Measurements from ENCODE around the gene CCDC92.

The CCDC92 gene

DNA sequence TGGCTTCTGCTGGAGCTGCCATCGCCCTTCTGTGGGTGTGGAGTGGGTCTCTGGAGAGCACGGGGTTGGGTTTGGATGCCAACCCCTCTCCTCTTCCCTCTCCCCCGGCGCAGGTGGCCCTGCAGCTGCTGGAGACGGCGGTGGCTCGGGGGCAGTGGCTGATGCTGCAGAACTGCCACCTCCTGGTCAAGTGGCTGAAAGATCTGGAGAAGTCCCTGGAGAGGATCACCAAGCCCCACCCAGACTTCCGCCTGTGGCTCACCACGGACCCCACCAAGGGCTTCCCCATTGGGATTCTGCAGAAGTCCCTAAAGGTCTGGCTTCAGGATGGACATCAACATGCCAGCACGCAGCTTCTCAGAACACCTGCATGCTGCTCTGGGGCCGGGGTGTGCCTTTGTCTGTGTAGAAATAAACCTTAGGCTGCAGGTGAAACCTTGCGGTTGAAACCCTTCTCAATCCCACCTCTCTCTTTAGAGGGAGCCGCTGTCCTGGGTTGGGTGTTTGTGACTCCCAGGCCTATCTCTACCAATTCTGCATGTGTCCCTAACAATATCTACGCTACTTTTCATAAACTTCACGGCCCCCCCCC, 44.3 kb downstream of the CCDC92 start:
- TF ChIP-seq, protein P1, sequence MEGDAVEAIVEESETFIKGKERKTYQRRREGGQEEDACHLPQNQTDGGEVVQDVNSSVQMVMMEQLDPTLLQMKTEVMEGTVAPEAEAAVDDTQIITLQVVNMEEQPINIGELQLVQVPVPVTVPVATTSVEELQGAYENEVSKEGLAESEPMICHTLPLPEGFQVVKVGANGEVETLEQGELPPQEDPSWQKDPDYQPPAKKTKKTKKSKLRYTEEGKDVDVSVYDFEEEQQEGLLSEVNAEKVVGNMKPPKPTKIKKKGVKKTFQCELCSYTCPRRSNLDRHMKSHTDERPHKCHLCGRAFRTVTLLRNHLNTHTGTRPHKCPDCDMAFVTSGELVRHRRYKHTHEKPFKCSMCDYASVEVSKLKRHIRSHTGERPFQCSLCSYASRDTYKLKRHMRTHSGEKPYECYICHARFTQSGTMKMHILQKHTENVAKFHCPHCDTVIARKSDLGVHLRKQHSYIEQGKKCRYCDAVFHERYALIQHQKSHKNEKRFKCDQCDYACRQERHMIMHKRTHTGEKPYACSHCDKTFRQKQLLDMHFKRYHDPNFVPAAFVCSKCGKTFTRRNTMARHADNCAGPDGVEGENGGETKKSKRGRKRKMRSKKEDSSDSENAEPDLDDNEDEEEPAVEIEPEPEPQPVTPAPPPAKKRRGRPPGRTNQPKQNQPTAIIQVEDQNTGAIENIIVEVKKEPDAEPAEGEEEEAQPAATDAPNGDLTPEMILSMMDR (conservative IDR thresholded peaks at IDR 0.05; ENCODE audit: low read length): no peak
- no peak for DNase-seq (ENCODE audit: low read depth)
- H3K4me3 ChIP-seq (ENCODE audit: low read length): no peak overlapping the region

DNA sequence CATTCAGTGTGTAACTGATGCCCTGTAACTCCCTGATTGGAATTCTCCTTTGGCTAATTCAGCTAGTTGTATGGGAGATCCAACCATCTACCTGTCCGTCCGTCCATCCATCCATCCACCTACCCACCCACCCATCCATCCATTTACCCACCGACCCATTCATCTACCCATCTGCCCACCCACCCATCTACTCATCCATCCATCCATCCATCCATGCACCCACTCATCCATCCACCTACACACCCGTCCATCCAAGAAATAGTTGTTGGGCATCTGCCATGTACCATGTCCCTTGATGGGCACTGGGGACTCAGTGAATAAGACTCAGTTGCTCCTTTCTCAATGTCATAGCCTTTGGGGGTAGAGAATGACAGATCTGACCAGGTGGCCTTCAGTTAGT, 48.1 kb downstream of the CCDC92 start:
- no peak for DNase-seq (ENCODE audit: low read depth)
- no peak overlapping the region for H3K4me3 ChIP-seq (ENCODE audit: low read length)
- TF ChIP-seq, protein P1 (conservative IDR thresholded peaks at IDR 0.05; ENCODE audit: low read length): no peak

DNA sequence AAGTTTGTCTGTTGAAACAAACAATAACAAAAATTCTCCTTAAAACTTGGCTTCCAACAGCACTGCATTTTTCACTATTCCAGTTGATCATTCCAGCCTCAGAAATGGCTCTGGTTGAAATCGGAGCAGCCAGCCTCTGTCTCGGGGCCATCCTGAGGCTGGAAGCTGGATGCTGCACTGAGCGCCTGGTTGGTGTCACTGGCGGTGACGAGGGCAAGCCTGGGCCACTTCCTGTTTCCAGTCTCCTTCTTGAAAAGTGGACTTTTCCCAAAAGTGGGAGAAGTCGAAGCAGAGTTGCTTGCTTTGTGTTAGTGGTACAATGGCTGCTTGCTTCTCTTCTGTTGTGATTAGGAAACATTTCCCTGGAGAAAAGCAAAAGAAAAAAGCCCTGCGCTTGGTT, 48.7 kb downstream of the CCDC92 start:
- TF ChIP-seq, protein P1 (conservative IDR thresholded peaks at IDR 0.05; ENCODE audit: low read length): no peak
- no peak overlapping the region for H3K4me3 ChIP-seq (ENCODE audit: low read length)
- DNase-seq (ENCODE audit: low read depth): no peak

DNA sequence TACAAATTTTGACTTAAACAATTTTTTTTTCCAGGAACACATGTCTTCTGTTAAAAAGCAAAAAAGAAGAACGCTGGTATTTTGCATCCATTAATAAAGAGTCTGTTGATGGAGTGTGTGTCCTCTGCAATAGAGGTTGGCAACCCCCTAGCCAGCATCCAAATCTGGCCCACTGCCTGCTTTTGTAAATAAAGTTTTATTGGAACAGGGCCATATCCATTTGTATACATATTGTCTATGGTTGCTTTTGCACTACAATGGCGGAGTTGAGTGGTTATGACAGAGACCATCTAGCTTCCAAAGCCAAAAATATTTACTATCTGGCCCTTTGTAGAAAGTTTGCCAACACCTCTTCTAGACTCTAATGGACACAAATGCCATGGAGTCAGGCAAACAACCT, 49.6 kb downstream of the CCDC92 start:
- TF ChIP-seq, protein P1 (conservative IDR thresholded peaks at IDR 0.05; ENCODE audit: low read length): no peak
- no peak overlapping the region for H3K4me3 ChIP-seq (ENCODE audit: low read length)
- no peak for DNase-seq (ENCODE audit: low read depth)

DNA sequence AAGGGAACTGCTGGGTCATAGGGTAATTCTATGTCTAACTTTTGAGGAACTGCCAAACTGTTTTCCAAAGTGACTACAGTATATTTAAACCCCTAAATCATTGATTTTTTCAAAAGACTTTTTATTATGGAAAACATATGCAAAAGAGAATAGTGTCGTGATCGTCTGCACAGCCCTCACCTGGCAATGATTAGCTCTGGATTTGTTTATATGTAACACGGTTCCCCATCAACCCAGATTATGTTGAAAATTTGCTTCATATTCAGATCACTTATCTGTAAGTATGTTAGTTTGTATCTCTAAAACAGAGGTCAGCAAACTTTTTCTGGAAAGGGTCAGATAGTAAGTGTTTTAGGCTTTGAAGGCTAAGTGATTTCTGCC, 52.7 kb downstream of the CCDC92 start:
- peak; percentile 18 for DNase-seq (ENCODE audit: low read depth)
- TF ChIP-seq, protein P1 (conservative IDR thresholded peaks at IDR 0.05; ENCODE audit: low read length): no peak
- H3K4me3 ChIP-seq (ENCODE audit: low read length): no peak overlapping the region

DNA sequence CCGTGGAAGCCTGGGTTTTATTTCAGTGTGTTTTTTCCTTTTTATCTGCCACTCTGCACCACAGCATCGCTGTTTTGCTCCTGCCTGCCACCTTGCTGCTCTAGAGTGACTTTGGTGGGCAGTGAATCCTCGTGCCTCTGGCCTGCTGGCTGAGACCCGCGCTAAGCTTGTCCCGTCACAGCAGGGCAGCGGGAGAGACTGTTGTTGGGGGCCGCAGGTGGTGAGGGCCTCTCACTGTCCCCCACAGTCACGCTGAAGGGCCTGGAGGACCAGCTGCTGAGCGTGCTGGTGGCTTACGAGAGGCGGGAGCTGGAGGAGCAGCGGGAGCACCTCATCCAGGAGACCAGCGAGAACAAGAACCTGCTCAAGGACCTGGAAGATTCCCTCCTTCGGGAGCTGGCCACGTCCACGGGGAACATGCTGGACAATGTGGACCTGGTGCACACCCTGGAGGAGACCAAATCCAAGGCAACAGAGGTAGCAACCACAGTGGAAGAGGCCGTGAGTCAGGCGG, 55.2 kb downstream of the CCDC92 start:
- no peak overlapping the region for H3K4me3 ChIP-seq (ENCODE audit: low read length)
- DNase-seq (ENCODE audit: low read depth): no peak
- TF ChIP-seq, protein P1 (conservative IDR thresholded peaks at IDR 0.05; ENCODE audit: low read length): no peak

DNA sequence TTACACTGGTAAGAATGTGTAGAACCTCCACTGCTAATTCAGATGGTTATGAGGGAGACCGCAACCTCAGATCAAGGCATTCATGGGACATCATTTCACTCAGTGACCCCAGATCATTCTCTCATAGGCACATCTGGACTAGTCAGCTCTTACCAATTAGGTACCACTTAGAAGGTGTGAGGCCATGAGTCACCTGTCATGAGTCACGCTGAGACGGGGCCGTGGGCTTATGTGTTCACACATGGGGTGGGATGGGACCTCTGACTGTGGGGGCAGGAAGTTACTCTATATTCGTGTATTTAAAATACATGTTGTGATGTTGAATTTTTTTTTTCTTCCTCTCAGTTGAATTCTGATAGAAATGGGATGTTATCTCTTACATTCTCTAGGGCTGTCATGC, 55.9 kb downstream of the CCDC92 start:
- TF ChIP-seq, protein P1 (conservative IDR thresholded peaks at IDR 0.05; ENCODE audit: low read length): no peak
- H3K4me3 ChIP-seq (ENCODE audit: low read length): no peak overlapping the region
- DNase-seq (ENCODE audit: low read depth): no peak
